H1 (cell line): ENCODE results near the gene NUSAP1. TPM values are rescaled to one million over a fixed set of nuclear protein-coding genes. Genes with fewer than 3 reads are reported as not detected.
A peak's percentile ranks its signal among the peaks of the same experiment; 100 is the strongest.

Source experiments
- CTCF ChIA-PET: fragments of 300-600 bp; sonication (Branson Sonifier 250); formaldehyde crosslinking; loops from one replicate; lab custom pipeline; 2021; ENCODE audit not compliant: partially characterized antibody; lab: Charles Lee
- POLR2A ChIA-PET: fragments of 300-600 bp; sonication (Branson Sonifier 250); formaldehyde crosslinking; loops from one replicate; lab custom pipeline; 2021; ENCODE audit warnings: inconsistent platforms; ENCODE audit not compliant: partially characterized antibody; lab: Charles Lee
- DNase-seq, 2 experiments: peaks; one replicate each; pipeline versions ENCODE4 v3.0.0 to v3.0.0-alpha.2; 2010 to 2022; ENCODE audit warnings: low spot score in 2 of 2, low read depth in 1 of 2, mixed read lengths in 1 of 2
- FAIRE-seq: peaks from 2 replicates; lab custom pipeline; 2011; peaks lifted over from hg19 to GRCh38; lab: Jason Lieb, UNC
- H2AFZ ChIP-seq: 2 replicates; pipeline ENCODE4 v1.8.1; 2012; ENCODE audit warnings: low read length, inconsistent platforms
- H2AK5ac ChIP-seq: 2 replicates; pipeline ENCODE4 v1.6.1; 2013; ENCODE audit warnings: low read depth, low read length
- H2BK120ac ChIP-seq: replicated peaks from 2 replicates; pipeline ENCODE3; 2013; ENCODE audit warnings: low read depth, low read length, inconsistent platforms
- H2BK12ac ChIP-seq: 2 replicates; pipeline ENCODE4 v1.6.1; 2013; ENCODE audit warnings: low read depth, low read length
- H2BK15ac ChIP-seq: 2 replicates; pipeline ENCODE4 v1.6.1; 2013; ENCODE audit warnings: low read length
- H2BK20ac ChIP-seq: 2 replicates; pipeline ENCODE4 v1.6.1; 2013; ENCODE audit warnings: low read length
- H2BK5ac ChIP-seq: 2 replicates; pipeline ENCODE4 v1.6.1; 2013; ENCODE audit warnings: low read depth, low read length
- H3K14ac ChIP-seq: 2 replicates; pipeline ENCODE4 v1.6.1; 2013; ENCODE audit warnings: inconsistent platforms; ENCODE audit not compliant: insufficient read length
- H3K18ac ChIP-seq: 2 replicates; pipeline ENCODE4 v1.6.1; 2013; ENCODE audit warnings: low read length; ENCODE audit errors: extremely low read depth
- H3K23ac ChIP-seq: 2 replicates; pipeline ENCODE4 v1.6.1; 2013; ENCODE audit warnings: inconsistent platforms; ENCODE audit not compliant: insufficient read length
- H3K23me2 ChIP-seq: 2 replicates; pipeline ENCODE4 v1.6.1; 2013; ENCODE audit warnings: low read depth, low read length
- H3K27ac ChIP-seq: 2 replicates; pipeline ENCODE4 v1.6.1; 2011; ENCODE audit warnings: low read depth, low read length, inconsistent platforms
- H3K27me3 ChIP-seq, 4 experiments: replicated peaks in 1 of 4; 1 replicate in 1 of 4; 2 replicates in 3 of 4; pipeline versions ENCODE4 v1.6.1 to v1.8.1; 2011 to 2013; ENCODE audit warnings: low read length in 3 of 4, mild to moderate bottlenecking in 3 of 4, inconsistent platforms in 2 of 4, mixed read lengths in 2 of 4, moderate library complexity in 1 of 4; ENCODE audit not compliant: control insufficient read depth in 3 of 4, insufficient read depth in 3 of 4; ENCODE audit errors: extremely low read depth in 1 of 4
- H3K36me3 ChIP-seq, 4 experiments: 2 replicates each; pipeline versions ENCODE4 v1.6.1 to v1.8.1; 2011 to 2013; ENCODE audit warnings: mild to moderate bottlenecking in 4 of 4, low read length in 3 of 4, moderate library complexity in 2 of 4, control low read depth in 1 of 4, inconsistent platforms in 1 of 4; ENCODE audit not compliant: insufficient read depth in 4 of 4, control insufficient read depth in 2 of 4
- H3K4ac ChIP-seq: replicated peaks from 2 replicates; pipeline ENCODE3; 2013; ENCODE audit warnings: low read length, low read depth, mixed read lengths, inconsistent platforms; ENCODE audit not compliant: insufficient read length
- H3K4me1 ChIP-seq, 4 experiments: replicated peaks in 1 of 4; 1 replicate in 1 of 4; 2 replicates in 3 of 4; pipeline versions ENCODE4 v1.6.1 to v1.8.1; 2011 to 2013; ENCODE audit warnings: low read length in 3 of 4, inconsistent platforms in 2 of 4, mixed read lengths in 1 of 4; ENCODE audit not compliant: insufficient read depth in 4 of 4, control insufficient read depth in 3 of 4
- H3K4me2 ChIP-seq, 2 experiments: 2 replicates each; pipeline versions ENCODE4 v1.6.1 to v1.8.1; 2011 to 2013; ENCODE audit warnings: low read depth in 2 of 2, low read length in 2 of 2, control low read depth in 1 of 2, inconsistent platforms in 1 of 2, mild to moderate bottlenecking in 1 of 2; ENCODE audit not compliant: insufficient read depth in 1 of 2
- H3K4me3 ChIP-seq, 4 experiments: fragments of 200-600, 300-600 bp in 1 of 4; sonication (generic), shearing (Covaris generic), sonication (Bioruptor Twin) in 1 of 4; 2 replicates each; pipeline versions ENCODE4 v1.5.1 to v1.8.1; 2011 to 2016; ENCODE audit warnings: low read length in 4 of 4, low read depth in 3 of 4, control low read depth in 2 of 4, inconsistent platforms in 2 of 4, mild to moderate bottlenecking in 2 of 4, mixed read lengths in 1 of 4, moderate library complexity in 1 of 4; ENCODE audit not compliant: insufficient read depth in 2 of 4; ENCODE audit errors: extremely low read depth in 1 of 4
- H3K56ac ChIP-seq: replicated peaks from 2 replicates; pipeline ENCODE3; 2013; ENCODE audit warnings: low read depth, mild to moderate bottlenecking, mixed read lengths, low read length, inconsistent platforms; ENCODE audit not compliant: insufficient read length
- H3K79me1 ChIP-seq: 2 replicates; pipeline ENCODE4 v1.6.1; 2013; ENCODE audit warnings: low read depth, low read length, control low read depth
- H3K79me2 ChIP-seq, 2 experiments: 2 replicates each; pipeline versions ENCODE4 v1.6.1 to v1.8.1; 2012 to 2013; ENCODE audit warnings: low read length in 2 of 2, mild to moderate bottlenecking in 2 of 2, inconsistent platforms in 1 of 2; ENCODE audit not compliant: insufficient read depth in 2 of 2, control insufficient read depth in 1 of 2
- H3K9ac ChIP-seq, 4 experiments: replicated peaks in 1 of 4; 1 replicate in 1 of 4; 2 replicates in 3 of 4; pipeline versions ENCODE4 v1.6.1 to v1.8.1; 2011 to 2013; ENCODE audit warnings: low read depth in 3 of 4, low read length in 3 of 4, control low read depth in 2 of 4, mild to moderate bottlenecking in 2 of 4, moderate library complexity in 2 of 4, inconsistent platforms in 1 of 4; ENCODE audit errors: extremely low read depth in 1 of 4
- H3K9me3 ChIP-seq, 2 experiments: 2 replicates each; pipeline versions ENCODE4 v1.6.1 to v1.8.1; 2012 to 2013; ENCODE audit warnings: mild to moderate bottlenecking in 2 of 2, moderate library complexity in 2 of 2, control low read depth in 1 of 2, inconsistent platforms in 1 of 2, low read depth in 1 of 2, low read length in 1 of 2, mixed read lengths in 1 of 2; ENCODE audit not compliant: insufficient read depth in 2 of 2
- H4K20me1 ChIP-seq, 2 experiments: replicated peaks in 1 of 2; 2 replicates each; pipeline versions ENCODE3 to v1.8.1; 2011 to 2013; ENCODE audit warnings: inconsistent platforms in 2 of 2, low read length in 2 of 2, mild to moderate bottlenecking in 1 of 2; ENCODE audit not compliant: insufficient read depth in 2 of 2, control insufficient read depth in 1 of 2
- H4K5ac ChIP-seq: 2 replicates; pipeline ENCODE4 v1.6.1; 2013; ENCODE audit warnings: low read length, low read depth, mixed read lengths, inconsistent platforms; ENCODE audit not compliant: insufficient read length
- H4K8ac ChIP-seq: 2 replicates; pipeline ENCODE4 v1.8.0; 2013; ENCODE audit warnings: mild to moderate bottlenecking, moderate library complexity, low read length, inconsistent platforms; ENCODE audit not compliant: insufficient read depth; ENCODE audit errors: extremely low read depth
- H4K91ac ChIP-seq: replicated peaks from 2 replicates; pipeline ENCODE3; 2013; ENCODE audit warnings: low read length, mixed read lengths, inconsistent platforms; ENCODE audit not compliant: insufficient read length
- CTCF ChIP-seq, 3 experiments: IDR thresholded peaks; 1 replicate in 2 of 3; 2 replicates in 1 of 3; pipeline versions ENCODE4 v1.5.1 to v1.6.1; 2011; ENCODE audit warnings: low read length in 3 of 3, mild to moderate bottlenecking in 3 of 3, inconsistent platforms in 2 of 3, low read depth in 1 of 3, moderate library complexity in 1 of 3; ENCODE audit not compliant: insufficient read depth in 1 of 3; ENCODE audit errors: control extremely low read depth in 1 of 3
- POLR2AphosphoS5 ChIP-seq: IDR thresholded peaks from 2 replicates; pipeline ENCODE4 v1.6.1; 2011; ENCODE audit warnings: low read depth, low read length
- WGBS, 2 experiments: shearing (Covaris generic) in 1 of 2; methylation state at CpG; one replicate each; pipeline versions ENCODE4 v1.1.6 to v1.1.7; 2013 to 2015; ENCODE audit warnings: low lambda C conversion rate in 2 of 2, mixed read lengths in 2 of 2, inconsistent platforms in 1 of 2, low coverage in 1 of 2, missing lambda C conversion rate in 1 of 2; ENCODE audit not compliant: insufficient replicate concordance in 2 of 2, insufficient coverage in 1 of 2, insufficient read length in 1 of 2; ENCODE audit errors: extremely low coverage in 1 of 2, missing lambda C conversion rate in 1 of 2; 5-methylcytosine and 5-hydroxymethylcytosine counted together
- polyA plus RNA-seq, 7 experiments: library from polyadenylated mRNA; depleted of rRNA in 3 of 7; stranded (reverse) in 5 of 7; unstranded in 2 of 7; fragments of >200 nt in 5 of 7; fragments of 200-250 nt in 2 of 7; gene quantifications; 1 replicate in 5 of 7; 2 replicates in 1 of 7; 4 replicates in 1 of 7; pipeline versions ENCODE4 v1.2.1 to v1.2.3, GENCODE V29; 2011 to 2013; ENCODE audit warnings: missing spikeins in 2 of 7, mixed read lengths in 2 of 7
- total RNA-seq: library from RNA; stranded (reverse); fragmentation: NEBNext Ultra II Directional; extraction: Animal tissue kit (Norgen Biotek cat#: 25700); gene quantifications from 2 replicates; pipeline ENCODE4 v1.2.1, GENCODE V29; 2021

The NUSAP1 gene
- total and polyA plus RNA-seq, 2 of the 8 experiments (the other 6 are each of a cell fraction or from before 2014, with no cell fraction given): 60.8 to 144 TPM

- Histone ChIP-seq H2BK12ac (no peak overlapping the region), H3K14ac (no peak overlapping the region), H3K56ac (no peak overlapping the region), H3K9me3 (no peaks in the 10 kb centered on the region), H3K9ac (no peak overlapping the region)
- TF ChIP-seq CTCF (IDR thresholded peaks at IDR 0.05; ENCODE audit: control extremely low read depth in 1 of 3, insufficient read depth in 1 of 3, low read depth in 1 of 3, low read length in 3 of 3): peak in 2 of 3 experiments; percentile 3 to 44; a peak in 3 of 4 replicates
- TF ChIP-seq POLR2AphosphoS5: no peak
- TF ChIP-seq, all 59 proteins: peak for 1
- no peaks in the 10 kb centered on the region for H3K23me2 ChIP-seq
- no peak overlapping the region for H2BK120ac ChIP-seq
- H2AFZ ChIP-seq: no peak overlapping the region
- no peak overlapping the region for H2BK20ac ChIP-seq
- no peak overlapping the region for H3K23ac ChIP-seq
- H3K79me1 ChIP-seq: 0 out of 2 replicates have a peak, but pooled peaks cover 6% of the 10 kb centered on the region
- H3K4me1 ChIP-seq: no peaks in the 10 kb centered on the region
- WGBS, 2 experiments: 88% methylated on average over 14 of the region's 14 CpGs; no CpG with 5 or more reads in 1 of the 2 experiments
- H2BK5ac ChIP-seq: no peak overlapping the region
- peaks cover 10 to 74% of the 10 kb centered on the region in 2 experiments for H3K79me2 ChIP-seq
- no peaks in the 10 kb centered on the region for H3K36me3 ChIP-seq
- no peak overlapping the region for H2BK15ac ChIP-seq
- CTCF ChIA-PET: interaction anchor here (0.7 kb wide), 1 partner anchor 826 kb away, joined by 3 read pairs; no protein-coding TSS in a partner anchor
- POLR2A ChIA-PET: interaction anchor here (0.6 kb wide), 2 partner anchors 57 to 64 kb away, joined by 3 read pairs; no protein-coding TSS in a partner anchor
- H3K4me2 ChIP-seq: no peak overlapping the region
- H4K5ac ChIP-seq: no peak overlapping the region
- no peak overlapping the region for H3K18ac ChIP-seq
- no peak overlapping the region for H4K91ac ChIP-seq
- no peak overlapping the region for H3K27ac ChIP-seq
- peaks cover 4 to 14% of the 10 kb centered on the region in 2 experiments for H4K20me1 ChIP-seq
- H2AK5ac ChIP-seq: no peak overlapping the region
- H4K8ac ChIP-seq: no peak overlapping the region
- H3K4ac ChIP-seq: no peak overlapping the region
- H3K27me3 ChIP-seq: no peaks in the 10 kb centered on the region
- DNase-seq (no peak), FAIRE-seq (no peak)
- H3K4me3 ChIP-seq: no peak overlapping the region
These were observed 92.1 kb downstream of the NUSAP1 start for GRCh38 chr15:41424809-41425208.
